GM12872 (cell line): ENCODE data around the gene ALDH3A2.

Source experiments
- CTCF ChIP-seq: IDR thresholded peaks from 3 replicates; pipeline ENCODE4 v1.5.1; 2011; ENCODE audit warnings: low read depth, mild to moderate bottlenecking, low read length, moderate library complexity; ENCODE audit not compliant: insufficient read depth

Gene ALDH3A2

DNA sequence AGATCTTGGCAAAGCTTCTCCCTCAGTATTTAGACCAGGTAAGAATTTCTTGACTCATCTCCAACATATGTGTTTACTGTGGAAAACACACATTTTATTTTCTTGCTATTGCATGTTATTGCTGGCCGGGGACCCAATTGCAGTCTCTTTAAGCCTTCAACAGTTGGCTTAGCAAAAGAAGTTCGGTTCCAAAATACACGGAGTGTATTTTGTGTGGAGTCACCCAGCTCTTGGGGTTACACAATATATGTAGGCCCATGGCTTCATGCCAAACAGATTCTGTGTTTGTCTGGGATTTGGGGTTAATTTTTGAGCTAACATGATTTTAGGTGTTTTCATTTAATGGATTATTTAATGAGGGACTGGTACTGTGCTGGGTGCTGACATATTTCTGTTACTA lies 4.0 kb downstream of the ALDH3A2 start:
- TF ChIP-seq CTCF = no peak

DNA sequence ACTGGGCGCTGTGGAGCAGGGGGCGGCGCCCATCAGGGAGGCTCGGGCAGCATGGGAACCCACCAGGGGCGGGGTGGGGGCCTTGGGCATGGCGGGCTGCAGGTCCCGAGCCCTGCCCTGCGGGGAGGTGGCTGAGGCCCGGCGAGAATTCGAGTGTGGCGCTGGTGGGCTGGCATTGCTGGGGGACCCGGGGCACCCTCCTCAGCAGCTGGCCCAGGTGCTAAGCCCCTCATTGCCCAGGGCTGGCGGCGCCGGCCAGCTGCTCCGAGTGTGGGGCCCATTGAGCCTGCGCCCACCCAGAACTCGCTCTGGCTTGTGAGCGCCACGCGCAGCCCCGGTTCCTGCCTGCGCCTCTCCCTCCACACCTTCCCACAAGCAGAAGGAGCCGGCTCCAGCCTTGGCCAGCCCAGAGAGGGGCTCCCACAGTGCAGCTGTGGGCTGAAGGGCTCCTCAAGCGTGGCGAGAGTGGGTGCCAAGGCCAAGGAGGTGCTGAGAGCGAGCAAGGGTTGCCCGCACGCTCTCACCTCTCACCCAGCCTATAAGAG lies 5.9 kb downstream of the ALDH3A2 start:
- no peak for TF ChIP-seq CTCF

DNA sequence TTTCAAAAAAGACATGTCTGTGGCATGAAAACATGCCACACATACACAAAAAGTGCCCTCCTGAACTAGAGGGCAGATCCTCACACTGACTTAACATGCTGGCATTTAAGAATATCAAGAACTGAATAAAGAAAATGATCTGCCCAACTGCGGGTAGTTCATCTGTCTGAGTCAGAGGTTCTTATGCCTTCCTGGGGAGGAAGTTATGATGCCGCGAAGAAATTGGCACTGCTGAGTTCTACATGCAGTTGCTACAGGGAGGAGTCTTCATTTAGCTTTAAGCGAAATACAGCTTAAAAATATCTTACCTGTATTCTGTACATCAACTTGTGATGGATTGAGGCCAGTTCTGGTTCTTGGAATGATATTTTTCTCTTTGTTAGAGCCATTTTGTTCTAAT lies 6.3 kb downstream of the ALDH3A2 start:
- no peak for TF ChIP-seq CTCF

DNA sequence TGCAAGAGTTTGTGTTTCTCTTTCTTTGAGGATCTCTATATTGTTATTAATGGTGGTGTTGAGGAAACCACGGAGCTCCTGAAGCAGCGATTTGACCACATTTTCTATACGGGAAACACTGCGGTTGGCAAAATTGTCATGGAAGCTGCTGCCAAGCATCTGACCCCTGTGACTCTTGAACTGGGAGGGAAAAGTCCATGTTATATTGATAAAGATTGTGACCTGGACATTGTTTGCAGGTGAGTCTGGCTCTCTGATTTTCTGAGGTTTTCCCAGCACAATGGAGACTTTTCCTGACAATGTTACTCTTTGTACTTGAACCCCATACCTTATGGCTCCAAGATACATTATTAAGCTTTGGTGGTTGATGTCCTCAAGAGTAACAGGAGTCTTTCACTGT lies 7.8 kb downstream of the ALDH3A2 start:
- TF ChIP-seq CTCF = no peak

DNA sequence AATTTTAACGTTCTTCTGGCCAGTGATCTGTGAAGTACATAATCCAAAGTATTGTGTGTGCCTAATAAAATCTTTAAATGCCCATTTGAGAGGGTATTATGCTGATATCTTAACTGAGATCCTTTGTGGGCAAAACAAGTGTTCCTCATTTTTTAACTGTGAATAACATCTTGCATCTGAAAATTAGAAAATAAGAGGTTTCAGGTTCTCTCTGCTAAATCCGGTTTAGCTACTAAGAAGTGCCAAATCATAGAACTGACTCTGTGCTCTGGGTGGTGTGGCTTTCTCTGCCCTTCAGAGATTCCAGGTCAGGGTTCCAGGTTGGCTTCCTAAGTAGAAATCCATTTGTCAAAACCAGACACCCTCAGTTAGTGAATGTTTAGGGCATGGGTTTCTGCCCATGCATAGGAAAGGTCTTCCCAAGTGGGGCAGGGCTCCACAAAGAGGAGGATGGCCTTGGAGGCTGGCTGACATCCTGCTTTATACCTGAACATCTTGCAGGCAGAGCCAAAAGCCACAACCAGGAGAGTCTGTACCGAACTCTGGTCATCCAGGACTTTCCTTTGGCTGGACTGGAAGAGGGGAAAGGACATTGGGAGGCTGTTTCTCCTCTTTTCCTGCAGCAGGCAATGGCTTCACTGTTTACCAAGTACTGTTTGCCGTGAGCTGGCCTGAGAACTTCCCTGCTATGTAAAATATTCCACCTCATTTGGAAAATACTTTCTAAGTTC lies 8.5 kb downstream of the ALDH3A2 start:
- no peak for TF ChIP-seq CTCF

DNA sequence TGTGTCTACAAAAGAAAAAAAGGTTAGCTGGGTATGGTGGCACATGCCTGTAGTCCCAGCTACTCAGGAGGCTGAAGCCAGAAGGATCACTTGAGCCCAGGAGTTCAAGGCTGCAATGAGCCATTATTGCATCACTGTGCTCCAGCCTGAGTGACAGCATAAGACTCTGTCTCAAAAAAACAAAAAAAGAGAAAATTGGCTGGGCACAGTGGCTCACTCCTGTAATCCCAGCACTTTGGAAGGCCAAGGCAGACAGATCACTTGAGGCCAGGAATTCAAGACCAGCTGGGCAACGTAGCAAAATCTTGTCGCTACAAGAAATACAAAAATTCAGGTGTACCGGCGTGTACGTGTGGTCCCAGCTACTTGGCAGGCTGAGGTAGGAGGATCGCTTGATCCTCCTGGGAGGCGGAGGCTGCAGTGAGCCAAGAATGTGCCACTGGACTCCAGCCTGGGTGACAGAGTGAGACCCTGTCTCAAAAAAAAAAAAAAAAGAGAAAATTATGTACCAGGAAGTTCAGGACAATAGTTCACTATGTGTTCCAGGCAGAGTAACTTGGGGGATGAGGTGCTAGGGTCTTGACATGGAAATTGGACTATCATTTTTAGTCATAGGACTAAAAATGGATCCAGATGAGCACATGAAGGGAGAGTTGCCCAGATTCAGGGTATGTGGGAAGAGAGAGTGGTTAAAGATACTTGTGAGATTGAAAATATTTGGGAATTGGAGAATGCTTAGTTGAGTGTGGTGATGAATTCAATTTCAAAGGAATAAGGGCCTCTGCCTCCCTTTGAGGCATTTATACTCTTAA lies 11.0 kb downstream of the ALDH3A2 start:
- no peak for TF ChIP-seq CTCF

- no peak for TF ChIP-seq CTCF
Observed at GRCh38 chr17:19660219-19660870, 11.8 kb downstream of the ALDH3A2 start.
